ENCODE data around the gene RNF186. TPM values are rescaled to one million over a fixed set of nuclear protein-coding genes. Genes with fewer than 3 reads are reported as not detected.

Gene RNF186
- total RNA-seq, 1 donor from 2014 or later = not detected

Other genes with a start within 250 kb of the RNF186 start
- 157 TPM for gene NBL1, start 171.0 kb downstream of the RNF186 start, total RNA-seq
- not detected for gene HTR6, start 150.4 kb downstream of the RNF186 start, total RNA-seq
- 5.7 TPM for gene TMCO4, start 15.4 kb downstream of the RNF186 start, total RNA-seq
- gene OTUD3, start 67.1 kb upstream of the RNF186 start, total RNA-seq = 1.9 TPM
- not detected for gene PLA2G2E, start 108.3 kb upstream of the RNF186 start, total RNA-seq
- gene PLA2G2A, start 164.3 kb upstream of the RNF186 start, total RNA-seq = 761 TPM